Measurements from ENCODE around the gene RAB43.

Gene RAB43

GRCh38 chr3:129060276-129061022 lies 61.2 kb downstream of the RAB43 start, which contains the start of gene GP9:
Gene GP9 (plus strand): TSS chr3:129060779. CDS start chr3:129061740, 961 bp downstream.
- DNase-seq: no peak

GRCh38 chr3:129059311-129059958 lies 62.2 kb downstream of the RAB43 start:
- DNase-seq: no peak

GRCh38 chr3:129058441-129059200 lies 63.0 kb downstream of the RAB43 start:
- no peak for DNase-seq

- DNase-seq: no peak
Measured at GRCh38 chr3:129057249-129057648, 64.4 kb downstream of the RAB43 start.

GRCh38 chr3:129056451-129057173 lies 65.0 kb downstream of the RAB43 start:
- peak; percentile 67 for DNase-seq

GRCh38 chr3:129054605-129055104 lies 66.9 kb downstream of the RAB43 start:
- DNase-seq: peak; percentile 89

GRCh38 chr3:129052675-129053074 lies 68.9 kb downstream of the RAB43 start:
- DNase-seq: no peak

GRCh38 chr3:129051871-129052340 lies 69.7 kb downstream of the RAB43 start:
- no peak for DNase-seq

- DNase-seq: no peak
Measured at GRCh38 chr3:129050556-129051295, 70.9 kb downstream of the RAB43 start.

GRCh38 chr3:129047553-129047839 lies 74.1 kb downstream of the RAB43 start:
- DNase-seq: no peak

- no peak for DNase-seq
Measured at GRCh38 chr3:129046732-129047552, 74.7 kb downstream of the RAB43 start.

- DNase-seq: no peak
Measured at GRCh38 chr3:129046037-129046731, 75.4 kb downstream of the RAB43 start.

GRCh38 chr3:129045675-129046036 lies 75.9 kb downstream of the RAB43 start:
- no peak for DNase-seq

- no peak for DNase-seq
Measured at GRCh38 chr3:129040579-129041300, 80.9 kb downstream of the RAB43 start.

GRCh38 chr3:129040039-129040336 lies 81.6 kb downstream of the RAB43 start:
- DNase-seq: no peak

GRCh38 chr3:129039271-129040038 lies 82.1 kb downstream of the RAB43 start:
- DNase-seq: no peak

- no peak for DNase-seq
Measured at GRCh38 chr3:129038121-129038855, 83.3 kb downstream of the RAB43 start.

All from OCI-M1 (cell line).